ENCODE data around the gene UNC13A.

DNA sequence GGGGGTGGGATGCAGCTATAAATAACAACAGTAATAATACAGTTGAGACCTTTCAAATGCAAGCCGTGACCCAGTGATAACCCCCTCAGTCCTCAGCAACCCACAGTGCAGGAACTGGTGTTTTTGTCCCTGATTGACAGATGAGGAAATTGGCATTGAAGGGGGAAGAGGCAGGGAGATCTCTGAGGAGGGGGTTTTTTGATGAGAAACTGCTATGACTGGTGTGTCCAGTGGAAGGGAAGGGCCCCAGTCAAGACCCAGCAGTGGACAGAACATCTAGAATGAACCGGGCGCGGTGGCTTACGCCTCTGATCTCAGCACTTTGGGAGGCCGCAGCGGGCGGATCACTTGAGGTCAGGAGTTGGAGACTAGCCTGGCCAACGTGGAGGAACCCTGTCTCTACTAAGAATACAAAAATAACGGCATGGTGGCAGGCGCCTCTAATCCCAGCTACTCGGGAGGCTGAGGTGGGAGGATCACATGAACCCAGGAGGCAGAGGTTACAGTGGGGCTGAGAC is 33.0 kb upstream of the UNC13A start:
- TF ChIP-seq, protein P1, sequence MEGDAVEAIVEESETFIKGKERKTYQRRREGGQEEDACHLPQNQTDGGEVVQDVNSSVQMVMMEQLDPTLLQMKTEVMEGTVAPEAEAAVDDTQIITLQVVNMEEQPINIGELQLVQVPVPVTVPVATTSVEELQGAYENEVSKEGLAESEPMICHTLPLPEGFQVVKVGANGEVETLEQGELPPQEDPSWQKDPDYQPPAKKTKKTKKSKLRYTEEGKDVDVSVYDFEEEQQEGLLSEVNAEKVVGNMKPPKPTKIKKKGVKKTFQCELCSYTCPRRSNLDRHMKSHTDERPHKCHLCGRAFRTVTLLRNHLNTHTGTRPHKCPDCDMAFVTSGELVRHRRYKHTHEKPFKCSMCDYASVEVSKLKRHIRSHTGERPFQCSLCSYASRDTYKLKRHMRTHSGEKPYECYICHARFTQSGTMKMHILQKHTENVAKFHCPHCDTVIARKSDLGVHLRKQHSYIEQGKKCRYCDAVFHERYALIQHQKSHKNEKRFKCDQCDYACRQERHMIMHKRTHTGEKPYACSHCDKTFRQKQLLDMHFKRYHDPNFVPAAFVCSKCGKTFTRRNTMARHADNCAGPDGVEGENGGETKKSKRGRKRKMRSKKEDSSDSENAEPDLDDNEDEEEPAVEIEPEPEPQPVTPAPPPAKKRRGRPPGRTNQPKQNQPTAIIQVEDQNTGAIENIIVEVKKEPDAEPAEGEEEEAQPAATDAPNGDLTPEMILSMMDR (IDR thresholded peaks at IDR 0.05), result no peak
- no peak for TF ChIP-seq POLR2A (IDR thresholded peaks at IDR 0.05)
